SK-N-MC (cell line): ENCODE results near the gene GNGT1.

Experiments used
- EZH2 ChIP-seq: fragments of 200-600 bp; sonication (generic); IDR thresholded peaks from one replicate; pipeline ENCODE4 v1.6.1; 2017; ENCODE audit warnings: antibody characterized with exemption
- FOXP2 ChIP-seq: optimal IDR thresholded peaks from 2 replicates; pipeline ENCODE3; 2011; ENCODE audit warnings: mild to moderate bottlenecking, moderate library complexity; ENCODE audit not compliant: insufficient read depth; ENCODE audit errors: extremely low read length, control extremely low read depth
- POLR2AphosphoS5 ChIP-seq: IDR thresholded peaks from 2 replicates; pipeline ENCODE4 v1.6.1; 2012; ENCODE audit warnings: mild to moderate bottlenecking, low read depth, low read length, borderline replicate concordance

DNA sequence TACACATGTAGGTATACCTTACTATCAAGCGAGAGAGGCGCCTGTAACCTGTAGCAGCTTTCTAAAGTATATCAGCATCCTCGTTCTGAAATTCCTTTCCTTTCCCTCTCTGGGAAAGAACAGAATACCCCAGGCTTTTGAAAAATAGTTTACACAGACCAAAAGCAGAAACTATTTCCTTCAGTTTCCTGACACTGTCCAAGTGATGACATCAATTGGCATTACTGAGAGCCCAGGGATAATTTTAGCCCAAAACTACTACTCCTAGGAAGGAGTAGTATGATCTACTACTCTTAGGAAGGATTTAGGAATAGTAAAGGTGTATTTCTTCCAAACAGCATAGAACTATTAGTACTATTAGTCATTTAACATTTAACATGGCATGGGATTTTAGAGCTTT lies 21.2 kb downstream of the GNGT1 start:
- no peak for TF ChIP-seq POLR2AphosphoS5
- TF ChIP-seq EZH2 = no peak
- no peak for TF ChIP-seq FOXP2
